DMS53 treated with DMSO at 0.1 percent for 48 hours (cell line): ENCODE results near the gene ZNF428.
"Not testable (repeated sequence)": the region's sequence is repeated elsewhere in the genome, so short reads cannot be mapped to it uniquely, and the experiment has no call there.

ENCODE experiments used
- DNase-seq: peaks from one replicate; lab custom pipeline; 2025; ENCODE audit not compliant: unreplicated experiment; lab: John Stamatoyannopoulos, UW

The ZNF428 gene, protein sequence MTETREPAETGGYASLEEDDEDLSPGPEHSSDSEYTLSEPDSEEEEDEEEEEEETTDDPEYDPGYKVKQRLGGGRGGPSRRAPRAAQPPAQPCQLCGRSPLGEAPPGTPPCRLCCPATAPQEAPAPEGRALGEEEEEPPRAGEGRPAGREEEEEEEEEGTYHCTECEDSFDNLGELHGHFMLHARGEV

DNA sequence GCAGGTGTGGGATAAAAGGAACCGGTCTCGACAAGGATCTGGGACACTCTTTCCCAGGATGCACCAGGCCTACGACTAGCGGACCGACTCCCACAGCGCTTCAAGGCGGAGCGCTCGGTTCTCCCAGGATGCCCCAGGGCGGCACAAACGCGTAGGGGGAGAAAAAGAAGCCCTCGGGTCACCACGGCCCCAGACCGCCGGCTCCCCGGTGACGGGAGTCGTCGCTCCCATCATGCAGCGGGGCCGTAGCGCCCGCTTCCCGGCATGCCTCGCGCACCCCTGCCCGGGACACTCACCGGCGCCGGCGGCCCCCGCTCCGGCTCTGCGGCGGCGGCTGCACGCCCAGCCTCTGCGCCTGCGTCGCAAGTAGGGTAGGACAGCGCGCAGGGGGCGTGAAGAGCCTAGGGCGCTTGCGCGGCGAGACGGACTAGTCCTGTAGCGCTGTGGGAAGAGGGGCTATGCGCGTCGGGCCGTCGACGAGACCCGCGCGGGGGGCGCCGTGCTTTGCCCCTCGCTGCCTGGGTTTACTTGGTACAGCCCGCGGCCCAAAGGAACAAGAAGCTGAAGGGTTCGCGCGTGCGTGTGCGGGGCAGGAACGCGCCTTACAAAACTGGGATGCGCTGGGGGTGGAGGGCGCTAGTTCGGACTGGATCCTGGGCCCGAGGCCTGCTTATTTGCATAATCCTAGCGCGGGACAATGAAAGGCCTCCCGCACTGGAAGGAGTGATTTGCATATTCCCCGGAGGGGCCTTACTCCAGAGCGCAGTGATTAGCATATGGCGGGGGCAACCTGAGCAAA lies at the start of gene ZNF428:
TSS of gene ZNF428 (minus strand) at position 368 of the 799 bp plus-strand sequence. CDS start 5,325 bp downstream, outside the sequence.
- DNase-seq = peak; percentile 85

DNA sequence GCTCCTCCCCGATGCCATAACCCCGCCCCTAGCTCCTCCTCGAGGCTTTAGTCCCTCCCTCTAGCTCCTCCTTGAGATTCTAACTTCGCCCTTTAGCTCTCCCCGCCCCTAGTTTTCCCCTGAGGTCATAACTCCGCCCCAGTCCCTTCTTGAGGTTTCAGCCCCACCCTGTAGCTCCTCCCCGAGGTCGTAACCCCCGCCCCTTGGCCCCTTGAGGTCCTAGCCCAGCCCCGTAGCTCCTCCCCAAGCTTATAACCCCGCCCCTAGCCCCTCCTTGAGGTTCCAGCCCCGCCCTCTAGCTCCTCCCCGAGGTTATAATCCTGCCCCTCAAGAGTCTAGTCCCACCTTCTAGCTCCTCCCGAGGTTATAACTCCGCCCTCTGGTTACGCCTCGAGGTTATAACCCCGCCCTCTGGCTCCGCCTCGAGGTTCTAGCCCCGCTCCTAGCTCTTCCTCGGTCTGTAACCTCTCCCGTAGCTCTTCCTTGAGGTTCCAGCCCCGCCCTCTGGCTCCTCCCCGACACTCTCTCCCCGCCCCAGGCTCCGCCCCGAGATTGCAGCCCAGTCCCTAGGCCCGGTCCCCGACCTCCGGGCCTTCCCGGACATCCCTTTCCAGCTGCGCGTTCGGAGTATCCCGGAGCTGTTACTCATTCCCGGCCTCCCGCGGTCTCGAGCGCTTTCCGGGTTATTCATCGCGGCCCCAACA lies 49.1 kb upstream of the ZNF428 start:
- peak; percentile 98 for DNase-seq

DNA sequence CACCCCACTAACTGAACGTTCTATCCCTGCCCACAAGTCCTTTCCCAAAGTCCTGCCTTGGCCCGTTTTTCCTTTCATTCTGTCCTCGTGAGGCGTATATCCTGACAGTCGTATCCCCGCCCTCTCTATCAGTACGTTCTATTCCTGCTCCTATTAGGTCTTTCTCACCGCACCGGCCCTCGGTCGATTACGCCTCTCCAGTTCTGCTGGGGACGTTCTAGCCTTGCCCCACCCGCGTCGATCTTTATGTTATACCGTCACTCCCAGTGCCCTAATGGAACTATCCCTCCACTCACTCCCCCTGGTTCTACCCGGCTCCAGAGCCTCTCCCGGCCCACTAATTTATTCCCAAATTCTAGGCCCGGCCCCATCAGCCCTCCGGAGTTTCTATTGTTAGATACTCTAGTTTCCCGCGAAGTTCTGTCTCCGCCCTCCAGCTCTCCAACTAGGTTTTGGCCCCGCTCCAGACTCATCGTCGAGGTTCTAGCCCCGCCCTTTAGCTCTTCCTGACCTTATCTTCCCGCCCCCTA lies 48.5 kb upstream of the ZNF428 start:
- DNase-seq = peak; percentile 70

DNA sequence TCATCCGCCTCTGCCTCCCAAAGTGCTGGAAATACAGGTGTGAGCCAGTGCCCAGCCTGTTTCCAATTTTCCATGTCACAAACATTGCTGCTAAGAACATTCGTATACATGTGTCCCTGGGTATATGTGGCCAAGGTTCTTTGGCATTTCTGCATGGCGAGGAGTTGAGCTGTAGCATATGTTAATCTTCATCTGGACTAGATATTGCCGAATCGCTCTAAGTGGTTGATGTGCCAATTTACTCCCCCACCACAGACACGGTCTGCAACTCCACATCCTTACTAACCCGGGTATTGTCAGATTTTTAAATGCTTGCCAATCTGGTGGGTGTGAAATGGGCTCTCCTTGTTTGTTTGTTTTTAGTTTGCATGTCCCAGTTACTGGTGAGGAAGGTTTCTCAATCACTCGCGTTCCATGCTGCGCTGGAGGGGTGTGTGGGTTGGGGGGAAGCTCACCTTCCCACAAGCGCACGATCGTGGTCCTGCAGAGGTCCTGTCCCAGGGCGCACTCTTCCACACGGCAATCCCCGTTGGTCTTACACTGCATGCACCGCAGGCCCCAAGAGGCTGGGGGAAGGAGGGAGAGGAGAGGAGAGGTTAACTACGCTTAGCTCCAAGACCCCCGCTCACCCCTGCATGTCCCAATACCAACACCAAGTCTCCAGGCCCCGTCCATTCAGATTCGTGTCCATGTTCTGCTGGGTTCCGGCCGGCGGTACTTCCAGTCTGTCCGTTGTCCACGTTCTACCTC lies 47.9 kb upstream of the ZNF428 start:
- DNase-seq = no peak

DNA sequence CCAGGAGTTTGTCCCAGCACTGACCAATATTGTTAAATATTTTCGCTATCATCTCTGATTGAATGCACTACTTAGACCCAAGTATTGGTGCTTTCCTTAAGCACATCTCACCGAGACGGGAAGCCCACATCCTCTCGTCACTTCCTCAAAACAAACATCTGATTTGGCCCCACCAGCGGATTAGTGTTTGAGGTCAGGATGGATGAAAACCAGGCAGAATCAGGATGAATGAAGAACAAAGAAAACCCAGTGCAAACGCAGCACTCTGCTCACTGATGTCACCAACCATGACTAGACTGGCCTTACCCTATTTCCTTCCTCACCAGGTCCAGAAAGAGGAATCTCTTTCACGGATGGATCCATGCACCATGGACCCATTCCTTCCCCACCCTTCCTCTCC lies 44.6 kb upstream of the ZNF428 start:
- DNase-seq = no peak

DNA sequence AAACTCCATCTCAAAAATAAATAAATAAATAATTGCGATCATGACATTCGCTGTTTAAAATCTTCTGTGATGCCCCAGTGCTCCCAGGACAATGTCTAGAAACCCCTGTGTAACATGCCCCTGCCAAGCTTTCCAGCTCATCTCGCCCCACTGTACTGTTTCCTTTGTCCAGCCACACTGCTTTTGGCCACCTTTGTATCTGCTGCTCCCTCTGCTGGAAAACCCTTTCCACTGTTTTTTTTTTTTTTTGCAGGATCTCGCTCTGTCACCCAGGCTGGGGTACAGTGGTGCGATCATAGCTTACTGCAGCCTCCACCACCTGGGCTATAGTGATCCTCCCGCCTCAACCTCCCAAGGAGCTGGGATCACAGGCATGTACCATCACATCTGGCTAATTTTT lies 43.1 kb upstream of the ZNF428 start:
- no peak for DNase-seq

DNA sequence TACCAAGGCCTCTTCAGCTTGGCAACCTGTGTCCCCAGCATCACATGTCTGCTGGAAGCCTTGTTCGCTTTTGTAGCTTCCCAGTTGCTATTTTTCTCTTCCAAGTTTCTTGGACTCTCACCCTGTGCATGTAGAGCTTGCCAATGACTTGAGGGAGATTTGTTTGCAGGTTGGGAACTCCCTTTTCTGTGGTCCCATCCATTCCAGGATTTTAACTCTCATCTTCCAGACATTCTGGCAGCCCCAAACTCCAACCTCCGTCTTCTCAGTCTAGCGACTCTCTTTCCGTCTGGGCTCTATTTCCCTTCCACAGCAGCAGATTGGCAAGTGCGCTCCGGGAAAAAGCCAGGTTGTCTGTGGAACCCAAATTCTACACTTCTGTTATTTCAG lies 41.5 kb upstream of the ZNF428 start:
- DNase-seq = no peak

DNA sequence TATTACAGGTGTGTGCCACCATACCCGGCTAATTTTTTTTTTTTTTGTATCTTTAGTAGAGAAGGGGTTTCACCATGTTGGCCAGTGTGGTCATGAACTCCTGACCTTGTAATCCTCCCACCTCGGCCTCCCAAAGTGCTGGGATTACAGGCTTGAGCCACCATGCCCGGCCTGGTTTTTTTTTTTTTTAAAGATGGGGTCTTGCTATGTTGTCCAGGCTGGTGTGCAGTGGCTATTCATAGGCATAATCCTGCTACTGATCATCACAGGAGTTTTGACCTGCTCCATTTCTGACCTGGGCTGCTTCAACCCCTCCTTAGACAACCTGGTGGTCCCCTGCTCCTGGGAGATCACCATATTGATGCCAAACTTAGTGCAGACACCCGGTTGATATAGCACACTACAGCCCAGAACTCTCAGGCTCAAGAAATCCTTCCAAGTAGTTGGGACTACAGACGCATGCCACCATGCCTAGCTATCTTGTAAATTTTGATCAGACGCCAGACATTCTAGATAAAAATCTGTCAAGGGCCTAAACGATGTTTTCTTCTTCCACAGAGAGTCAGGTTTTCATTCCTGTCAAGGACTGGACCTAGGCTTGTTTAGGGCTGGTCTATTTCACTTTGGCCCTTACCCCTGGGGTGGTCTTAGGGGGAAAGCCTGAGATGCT lies 41.0 kb upstream of the ZNF428 start:
- no peak for DNase-seq

DNA sequence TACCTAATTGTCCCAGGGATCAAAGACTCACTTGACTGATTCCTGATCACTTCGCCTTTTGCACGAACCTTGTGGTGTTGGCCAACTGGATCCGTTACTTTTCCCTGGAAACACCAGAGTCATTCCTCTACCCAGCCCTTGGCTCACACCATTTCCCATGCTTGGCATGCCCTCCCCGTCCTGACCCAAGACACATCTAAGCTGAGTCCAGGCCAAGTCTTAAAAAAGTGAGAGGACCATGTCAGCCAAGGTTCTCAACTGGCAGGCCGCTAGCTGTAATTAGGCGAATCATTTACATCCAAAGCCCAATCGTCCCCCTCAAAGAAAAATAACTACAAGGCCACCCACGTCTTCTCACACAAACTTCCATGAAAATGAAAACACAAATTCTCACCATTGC lies 39.1 kb upstream of the ZNF428 start:
- DNase-seq = no peak

DNA sequence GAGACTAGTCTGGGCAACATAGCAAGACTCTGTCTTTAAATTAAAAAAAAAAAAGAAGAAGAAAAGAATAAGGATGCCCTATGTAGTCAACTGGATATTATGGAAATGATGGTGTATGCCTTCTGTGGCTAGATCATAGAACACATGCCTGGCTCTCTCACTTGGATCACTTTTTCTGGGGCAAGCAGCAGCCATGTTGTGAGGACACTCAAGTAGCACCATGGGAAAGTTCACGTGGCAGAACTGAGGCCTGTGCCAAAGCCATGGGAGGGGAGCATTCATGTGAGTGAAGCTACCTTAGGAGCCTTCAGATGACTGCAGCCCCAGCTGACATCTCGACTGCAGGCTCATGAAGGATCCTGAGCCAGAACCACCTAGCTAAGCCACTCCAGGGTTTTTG lies 38.6 kb upstream of the ZNF428 start:
- no peak for DNase-seq

DNA sequence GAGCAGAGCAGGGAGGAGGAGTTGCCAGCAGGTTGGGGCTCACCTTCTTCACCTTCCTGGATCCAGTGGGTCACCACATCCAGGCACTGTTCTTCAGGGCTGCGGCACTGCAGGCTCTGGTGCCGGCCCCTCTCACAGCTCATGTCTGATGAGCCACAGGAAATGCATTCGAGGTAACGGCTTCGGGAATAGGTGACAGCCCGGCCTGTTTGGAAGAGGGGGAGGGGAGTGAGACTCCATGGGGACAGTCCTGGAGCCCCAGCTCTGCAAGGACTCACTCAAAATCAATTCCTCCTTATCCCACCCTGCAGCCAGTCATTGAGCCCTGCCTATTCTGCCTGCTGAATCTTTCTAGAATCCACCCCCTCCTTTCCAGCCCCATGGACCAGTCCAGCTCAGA lies 37.0 kb upstream of the ZNF428 start:
- no peak for DNase-seq

DNA sequence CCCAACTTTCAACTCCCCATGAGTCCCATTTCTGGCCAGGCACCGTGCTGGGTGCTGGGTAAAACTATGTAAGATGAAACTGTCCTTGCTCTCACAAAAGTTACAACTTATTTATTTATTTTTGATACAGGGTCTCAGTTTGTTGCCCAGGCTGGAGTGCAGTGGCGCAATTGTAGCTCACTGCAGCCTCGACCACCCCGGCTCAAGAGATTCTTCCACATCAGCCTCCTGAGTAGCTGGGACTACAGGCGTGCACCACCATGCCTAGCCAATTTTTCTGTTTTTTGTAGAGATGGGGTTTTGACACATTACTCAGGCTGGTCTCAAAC lies 33.1 kb upstream of the ZNF428 start:
- DNase-seq = no peak

DNA sequence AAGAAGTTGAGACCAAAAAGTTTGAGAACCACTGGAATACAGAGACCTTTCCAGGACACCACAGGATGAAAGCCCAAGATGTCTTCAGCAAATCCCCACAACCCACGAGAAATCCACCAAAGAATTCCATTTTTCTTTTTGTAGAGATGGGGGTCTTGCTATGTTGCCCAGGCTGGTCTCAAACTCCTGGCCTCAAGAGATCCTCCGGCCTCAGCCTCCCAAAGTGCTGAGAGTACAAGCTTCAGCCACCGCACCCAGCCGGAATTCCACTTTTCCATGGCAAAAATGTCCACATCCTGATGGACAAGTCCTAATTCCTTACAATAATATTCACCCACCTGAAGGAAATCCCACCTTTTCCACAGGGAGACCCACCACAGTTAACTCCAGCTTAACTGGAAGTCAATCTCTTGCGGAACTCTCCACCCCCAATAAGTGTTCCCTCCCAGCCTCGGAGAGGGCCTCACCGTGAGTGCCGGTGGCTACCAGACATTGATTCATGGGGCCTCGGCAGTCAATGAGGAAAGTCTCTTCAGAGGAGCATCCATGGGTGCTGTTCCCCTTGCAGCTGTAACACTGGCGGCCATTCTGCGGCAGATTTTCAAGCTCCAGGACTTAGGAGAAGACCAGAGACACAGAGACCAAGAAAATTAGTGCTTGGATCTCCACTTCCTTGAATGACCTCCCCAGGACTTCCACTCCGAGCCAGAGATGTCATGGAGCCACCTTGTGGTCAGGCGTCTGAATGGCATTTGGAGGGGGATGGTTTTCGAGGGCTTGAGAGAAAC lies 32.5 kb upstream of the ZNF428 start:
- DNase-seq = peak; percentile 47

DNA sequence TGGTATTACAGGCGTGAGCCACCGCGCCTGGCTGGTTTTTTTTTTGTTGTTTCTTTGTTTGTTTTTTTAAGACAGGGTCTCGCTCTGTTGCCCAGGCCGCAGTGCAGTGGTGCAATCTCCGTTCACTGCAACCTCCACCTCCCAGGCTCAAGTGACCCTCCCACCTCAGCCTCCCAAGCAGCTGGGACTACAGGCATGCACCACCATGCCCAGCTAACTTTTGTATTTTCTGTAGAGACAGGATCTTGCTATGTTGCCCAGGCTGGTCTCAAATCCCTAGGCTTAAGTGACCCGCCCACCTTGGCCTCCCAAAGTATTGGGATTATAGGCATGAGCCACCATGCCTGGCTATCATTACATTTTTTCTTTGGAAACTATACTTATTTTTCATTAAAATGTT lies 30.8 kb upstream of the ZNF428 start:
- DNase-seq = not testable (repeated sequence)

DNA sequence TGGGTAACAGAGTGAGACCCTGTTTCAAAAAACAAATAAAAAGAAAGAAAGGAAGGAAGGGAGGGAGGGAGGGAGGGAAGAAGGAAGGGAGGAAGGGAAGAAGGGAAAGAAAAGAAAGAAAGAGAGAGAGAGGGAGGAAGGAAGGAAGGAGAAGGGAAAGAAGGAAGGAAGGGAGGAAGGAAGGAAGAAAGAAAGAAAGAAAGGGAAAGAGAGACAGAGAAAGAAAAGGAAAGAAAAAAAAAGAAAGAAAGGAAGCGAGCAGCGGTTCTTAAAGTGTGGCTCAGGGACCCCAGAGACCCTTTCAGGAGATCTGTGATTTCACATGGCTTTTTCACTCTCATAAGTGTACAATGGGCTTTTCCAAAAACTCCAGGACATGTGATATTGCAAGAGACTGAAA lies 30.1 kb upstream of the ZNF428 start:
- no peak for DNase-seq

DNA sequence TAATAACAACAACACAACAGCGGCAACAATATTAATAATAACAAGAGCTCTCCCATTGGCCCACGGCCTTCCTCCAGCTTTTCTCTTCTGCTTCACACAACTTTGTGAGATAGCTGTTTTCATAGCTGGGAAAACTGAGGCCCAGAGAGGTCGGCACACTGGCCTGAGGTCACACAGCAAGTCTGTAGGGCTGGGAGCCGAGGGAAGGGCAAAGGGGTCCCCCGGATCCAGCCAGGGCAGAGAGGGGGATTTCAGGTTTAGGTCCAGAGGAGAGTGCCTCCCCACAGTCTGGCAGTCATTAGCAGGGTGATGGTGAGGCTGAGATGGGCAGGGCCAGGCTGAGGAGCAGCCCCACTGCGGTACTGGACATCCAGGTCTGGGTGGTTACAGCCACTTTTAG lies 29.2 kb upstream of the ZNF428 start:
- no peak for DNase-seq

DNA sequence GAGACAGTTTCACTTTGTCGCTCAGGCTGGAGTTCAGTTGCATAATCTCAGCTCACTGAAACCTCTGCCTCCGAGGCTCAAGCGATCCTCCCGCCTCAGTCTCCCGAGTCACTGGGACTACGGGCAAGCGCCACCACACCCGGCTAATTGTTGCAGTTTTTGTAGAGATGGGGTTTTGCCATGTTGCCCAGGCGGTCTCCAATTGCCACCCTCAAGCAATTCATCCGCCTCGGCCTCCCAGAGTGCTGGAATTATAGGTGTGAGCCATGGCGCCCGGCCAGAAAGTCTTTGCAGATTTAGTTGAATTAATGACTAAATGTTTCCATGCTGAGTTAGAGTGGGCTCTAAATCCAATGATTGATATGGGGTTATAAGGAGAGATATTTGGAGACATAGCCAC lies 24.8 kb upstream of the ZNF428 start:
- no peak for DNase-seq

DNA sequence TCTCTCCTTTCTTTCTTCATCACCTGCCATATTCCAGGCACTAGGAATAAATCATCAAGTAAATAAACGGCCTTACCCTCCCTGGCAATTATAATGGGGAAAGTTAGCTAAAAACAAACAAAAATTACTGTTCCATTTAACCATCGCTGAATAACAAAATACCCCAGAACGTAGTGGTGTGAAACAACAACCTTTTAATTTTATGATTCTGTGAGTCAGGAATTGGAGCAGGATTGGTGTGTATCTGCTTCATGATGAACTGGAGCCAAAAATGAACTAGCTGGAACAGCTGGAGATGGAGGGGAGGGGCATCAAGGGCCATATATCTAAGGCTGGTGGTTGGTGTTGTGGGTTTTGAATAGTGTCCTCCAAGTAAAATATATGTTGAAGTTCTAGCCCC lies 23.9 kb upstream of the ZNF428 start:
- no peak for DNase-seq

DNA sequence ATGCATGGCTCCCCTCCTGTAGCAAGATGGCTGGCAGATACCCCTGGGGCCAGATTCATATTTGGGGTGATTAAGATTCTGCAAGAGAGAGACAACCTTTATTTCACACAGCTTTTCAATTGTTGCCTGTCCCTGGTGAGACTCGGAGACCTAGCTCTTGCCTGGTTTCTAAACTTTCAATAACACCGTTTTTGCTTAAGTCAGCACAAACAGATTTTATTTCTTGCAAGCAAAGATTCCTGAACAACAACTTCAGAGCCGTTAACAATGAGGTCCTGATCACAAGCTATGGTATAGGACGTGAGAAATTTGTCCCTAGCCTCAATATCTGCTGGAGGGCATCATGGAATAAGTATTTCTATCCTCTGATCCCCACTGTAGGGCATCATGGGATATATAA lies 23.1 kb upstream of the ZNF428 start:
- DNase-seq = no peak

DNA sequence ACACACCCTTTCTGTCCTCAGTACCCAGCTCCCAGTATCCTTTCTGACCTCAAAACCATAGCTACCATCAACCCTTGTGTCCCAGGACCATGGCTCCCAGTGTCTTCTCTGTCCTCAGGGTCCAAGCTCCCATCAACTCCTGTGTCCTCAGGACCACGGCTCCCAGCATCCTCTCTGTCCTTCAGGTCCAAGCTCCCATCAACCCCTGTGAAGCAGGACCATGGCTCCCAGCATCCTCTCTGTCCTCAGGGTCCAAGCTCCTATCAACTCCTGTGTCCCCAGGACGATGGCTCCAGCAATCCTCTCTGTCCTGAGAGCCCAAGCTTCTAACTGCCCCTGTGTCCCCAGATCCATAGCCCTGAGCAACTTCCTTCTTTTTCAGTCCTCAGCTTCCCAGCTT lies 21.9 kb upstream of the ZNF428 start:
- DNase-seq = no peak
